Islet precursor cell (in vitro differentiated cells): Measurements from ENCODE around the gene TRABD2B.
A peak's percentile ranks its signal among the peaks of the same experiment; 100 is the strongest.

ENCODE experiments used
- DNase-seq: peaks from one replicate; pipeline ENCODE4 v3.0.0-alpha.2; 2018

Gene TRABD2B

GRCh38 chr1:47992720-47993415 is 4.3 kb downstream of the TRABD2B start:
- DNase-seq: no peak

DNA sequence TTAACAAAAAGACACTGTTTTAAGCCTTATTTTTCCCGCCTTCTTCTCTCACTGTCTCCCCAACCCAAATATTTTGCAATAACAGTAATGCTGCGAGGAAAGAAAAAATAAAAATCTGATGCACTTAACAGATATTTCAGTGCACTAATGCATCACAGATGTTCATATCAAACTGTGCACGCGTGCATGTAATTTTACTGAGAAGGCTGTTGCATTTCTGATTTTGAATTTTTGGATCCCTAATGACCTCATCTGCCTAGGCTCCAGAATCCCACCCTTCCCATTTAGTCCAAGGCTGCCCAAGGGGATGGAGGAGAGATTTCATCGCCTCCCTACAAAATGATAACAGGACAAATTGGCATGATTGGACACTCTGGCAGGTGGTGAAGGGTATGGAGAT is 5.5 kb downstream of the TRABD2B start:
- no peak for DNase-seq

- peak; percentile 56 for DNase-seq
Measured at GRCh38 chr1:47991187-47991586, 6.0 kb downstream of the TRABD2B start.

DNA sequence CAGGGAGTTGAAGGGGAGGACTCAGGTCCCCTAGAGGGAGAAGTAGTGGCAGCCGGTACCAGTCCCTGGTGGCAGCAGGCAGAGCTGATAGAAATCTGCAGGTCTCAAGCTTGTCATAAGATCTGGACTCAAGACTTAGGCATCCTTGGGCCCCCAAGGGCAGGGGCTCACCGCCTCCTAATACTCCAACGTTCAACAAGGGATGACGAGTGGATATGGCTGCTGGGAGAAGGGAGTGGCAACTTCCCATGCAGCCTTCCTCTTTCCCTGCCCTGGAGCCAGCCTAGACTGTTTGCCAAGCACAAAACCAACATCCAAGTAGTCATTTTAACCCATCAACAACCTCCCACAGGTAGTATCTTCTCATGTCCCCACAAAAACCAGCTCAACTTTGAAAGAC is 6.9 kb downstream of the TRABD2B start:
- DNase-seq: no peak

DNA sequence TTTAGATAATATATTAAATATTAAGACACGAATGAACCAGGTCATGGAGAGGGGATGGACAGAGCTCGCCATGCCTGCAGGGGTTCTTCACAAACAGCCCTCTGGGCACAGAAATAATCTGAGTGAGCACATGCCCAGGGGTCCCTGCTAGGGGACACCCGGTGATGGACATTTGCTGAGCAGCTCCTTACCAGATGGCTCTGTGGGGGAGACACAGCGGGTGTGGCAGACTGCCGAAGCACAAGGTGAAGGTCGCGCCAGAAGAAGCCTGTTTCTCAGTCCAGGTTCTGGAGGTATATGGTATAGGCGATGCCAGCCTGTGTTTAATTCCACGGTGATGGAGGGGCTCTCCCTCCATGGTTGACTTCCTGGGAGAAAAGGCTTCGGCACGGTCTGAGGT is 9.6 kb downstream of the TRABD2B start:
- no peak for DNase-seq

GRCh38 chr1:47986761-47987200 is 10.4 kb downstream of the TRABD2B start:
- no peak for DNase-seq

- no peak for DNase-seq
Measured at GRCh38 chr1:47985018-47985417, 12.2 kb downstream of the TRABD2B start.

DNA sequence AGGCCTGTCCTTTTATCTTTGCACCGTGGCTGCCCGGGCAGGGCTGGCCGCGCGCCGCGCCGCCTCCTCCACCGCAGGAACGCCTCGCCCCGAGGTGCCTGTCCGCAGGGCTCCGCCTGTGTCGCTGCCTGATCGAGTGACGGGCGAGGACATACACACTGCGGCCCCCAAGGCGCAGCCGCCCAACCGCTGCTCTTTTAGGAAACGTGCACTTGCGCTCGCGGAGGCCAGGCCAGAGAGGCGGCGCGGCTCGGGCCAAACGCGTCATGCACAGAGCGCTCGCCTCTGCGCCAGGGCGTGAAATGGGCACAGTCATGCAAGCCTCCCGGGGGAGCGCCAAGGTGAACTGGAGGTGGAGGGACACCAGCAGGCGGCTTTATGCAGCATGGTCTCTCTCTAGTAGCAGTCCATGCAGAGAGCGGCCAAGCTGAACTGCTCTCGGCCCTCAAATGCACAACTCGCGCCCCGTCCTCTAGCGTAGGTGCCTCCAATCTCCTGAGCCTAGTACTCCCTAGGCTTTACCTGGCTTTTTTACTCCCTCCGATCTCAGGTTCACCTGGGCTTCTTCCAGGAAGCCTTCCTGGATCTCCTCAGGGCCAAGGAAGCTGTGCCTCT is 12.9 kb downstream of the TRABD2B start:
- DNase-seq: peak; percentile 87

GRCh38 chr1:47983691-47984090 is 13.5 kb downstream of the TRABD2B start:
- no peak for DNase-seq

DNA sequence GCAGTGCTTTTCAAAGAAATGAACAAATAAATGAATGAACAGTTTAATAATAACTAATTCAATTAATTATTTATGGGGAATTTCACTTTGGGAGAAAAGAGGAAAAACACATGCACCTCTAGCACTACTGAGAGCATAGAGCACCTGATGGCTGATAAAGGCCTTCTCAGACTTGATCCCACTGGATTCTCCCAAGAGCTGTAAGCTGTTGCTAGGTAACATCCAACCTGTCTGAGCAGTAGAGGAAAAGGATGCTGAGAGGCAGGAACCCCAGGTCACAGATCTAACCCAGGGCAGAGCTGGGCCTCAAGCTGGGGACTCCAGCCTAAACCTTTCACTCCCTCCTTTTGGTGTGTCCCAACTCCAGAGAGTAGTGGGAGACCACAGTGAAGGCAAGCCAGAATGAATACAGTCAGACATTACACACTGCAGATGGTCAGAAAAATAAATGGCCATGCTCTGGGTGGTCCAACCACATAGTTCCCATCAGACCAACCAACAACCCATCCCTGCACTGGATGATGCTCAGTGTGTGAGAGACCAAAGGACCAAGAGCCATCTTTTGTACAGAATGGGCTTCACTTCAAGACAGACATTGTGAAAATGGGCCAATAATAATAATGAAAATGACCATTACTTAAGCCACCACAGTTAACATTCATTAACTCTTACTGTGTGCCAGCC is 15.4 kb downstream of the TRABD2B start:
- DNase-seq: no peak

DNA sequence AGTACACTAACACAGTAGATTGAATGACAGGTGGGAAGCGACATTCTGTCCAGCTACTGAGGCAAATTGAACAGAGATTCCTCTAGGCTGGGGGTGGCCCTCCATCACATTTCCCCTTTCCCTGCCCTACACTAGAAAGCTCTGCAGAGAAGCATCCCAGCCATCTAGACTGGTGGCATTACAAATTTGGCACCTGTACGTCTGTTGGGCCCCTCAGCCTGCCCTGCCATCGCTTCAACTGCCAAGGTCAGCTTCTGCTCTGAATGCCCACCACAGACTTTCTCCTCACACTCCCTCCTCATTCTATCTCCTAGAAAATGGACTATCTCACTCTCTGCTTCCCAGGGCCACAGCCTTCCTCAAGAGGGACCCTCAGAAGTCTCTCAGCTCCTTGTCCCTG is 16.7 kb downstream of the TRABD2B start:
- DNase-seq: no peak

- DNase-seq: no peak
Measured at GRCh38 chr1:47979724-47980123, 17.5 kb downstream of the TRABD2B start.

GRCh38 chr1:47978486-47978885 is 18.7 kb downstream of the TRABD2B start:
- DNase-seq: no peak

GRCh38 chr1:47976728-47977127 is 20.5 kb downstream of the TRABD2B start:
- no peak for DNase-seq

DNA sequence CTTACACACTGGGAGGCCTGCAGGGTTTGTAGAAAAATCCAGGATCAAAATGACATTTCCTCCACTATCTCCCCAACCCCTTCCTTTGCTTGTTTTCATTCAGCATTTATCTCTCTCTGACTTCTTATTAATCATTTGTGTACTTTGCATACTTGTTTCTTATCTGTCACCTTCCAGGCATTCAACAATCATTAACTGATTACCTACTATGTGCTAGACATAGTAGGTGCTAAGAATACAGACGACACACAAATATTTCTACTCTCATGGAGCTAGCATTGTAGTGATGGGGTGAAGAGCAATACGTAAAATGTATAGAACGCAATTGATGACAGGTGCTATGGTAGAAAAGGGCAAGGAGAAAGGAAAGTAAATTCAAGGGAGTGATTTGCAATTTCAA is 20.9 kb downstream of the TRABD2B start:
- DNase-seq: no peak

GRCh38 chr1:47975302-47975921 is 21.8 kb downstream of the TRABD2B start:
- DNase-seq: no peak

DNA sequence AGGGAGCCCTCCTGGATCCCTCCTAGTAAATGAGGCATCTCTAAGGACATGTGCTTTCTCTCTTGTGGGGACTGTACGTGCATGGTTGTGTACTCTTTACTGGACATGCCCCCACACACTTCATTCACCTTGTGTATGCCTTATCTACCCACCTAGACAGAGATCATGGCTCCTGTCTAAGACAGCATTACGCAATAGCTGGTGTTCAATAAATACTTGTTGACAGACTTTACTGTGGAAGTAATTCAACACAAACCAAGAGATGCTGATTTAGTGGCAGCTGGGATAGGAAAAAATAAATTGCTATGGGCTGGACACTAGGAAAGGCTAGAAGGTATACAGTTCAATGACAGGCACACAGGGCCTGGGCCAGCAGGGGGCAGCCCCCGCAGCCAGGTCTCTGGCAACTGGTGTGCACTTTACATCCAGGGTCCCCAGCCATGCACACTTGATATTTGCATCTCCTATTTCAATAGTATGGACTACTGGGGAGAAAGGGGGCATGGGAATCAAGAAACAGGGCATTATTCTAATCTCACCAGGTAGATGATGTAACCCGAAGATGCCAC is 24.2 kb downstream of the TRABD2B start:
- DNase-seq: peak; percentile 72

GRCh38 chr1:47971385-47972160 is 25.6 kb downstream of the TRABD2B start:
- no peak for DNase-seq

GRCh38 chr1:47970882-47971281 is 26.3 kb downstream of the TRABD2B start:
- DNase-seq: no peak

- DNase-seq: no peak
Measured at GRCh38 chr1:47969478-47969877, 27.7 kb downstream of the TRABD2B start.

DNA sequence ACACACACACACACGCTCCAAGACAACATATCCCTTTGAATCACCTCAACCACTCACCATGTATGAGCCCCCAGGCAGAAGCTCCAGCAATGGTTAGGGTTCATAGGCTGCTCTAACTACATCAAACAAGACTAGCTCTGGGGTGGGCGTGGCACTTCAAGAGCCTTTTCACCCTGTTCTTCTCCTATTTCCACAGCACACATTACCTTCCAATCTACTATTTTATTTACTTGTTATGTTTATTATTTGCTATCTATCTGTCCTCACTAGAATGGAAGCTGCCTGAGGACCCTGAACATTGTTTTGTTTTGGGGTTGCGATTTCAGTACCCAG is 28.7 kb downstream of the TRABD2B start:
- no peak for DNase-seq

GRCh38 chr1:47967864-47968555 is 29.2 kb downstream of the TRABD2B start:
- no peak for DNase-seq
